ENCODE results near the gene NME2. TPM values are rescaled to one million over a fixed set of nuclear protein-coding genes. Genes with fewer than 3 reads are reported as not detected.

Gene NME2
- total and polyA plus RNA-seq, 4 donors = 170 to 310 (median 192) TPM

- peaks cover 3 to 7% (median 6%) of the 10 kb centered on the region in 4 donors for H3K4me1 ChIP-seq (ENCODE audit: control insufficient read depth in 4 of 4, insufficient read depth in 4 of 4, low read length in 3 of 4)
- WGBS = 91% methylated on average over 3 of the region's 3 CpGs
Observed at GRCh38 chr17:51161541-51161940, 4.7 kb upstream of the NME2 start.

More at GRCh38 chr17:51161541-51161940, 4.7 kb upstream of the NME2 start:
- Histone ChIP-seq H3K9me3 (ENCODE audit: control insufficient read depth in 4 of 4, low read length in 3 of 4) (no peaks in the 10 kb centered on the region), H3K27ac (ENCODE audit: low read depth in 1 of 2, low read length in 2 of 2) (no peak overlapping the region), H3K36me3 (ENCODE audit: control insufficient read depth in 4 of 4, insufficient read depth in 3 of 4, low read depth in 1 of 4, low read length in 3 of 4) (peaks cover 4 to 33% (median 19%) of the 10 kb centered on the region in 4 donors), H3K27me3 (ENCODE audit: control insufficient read depth in 4 of 4, insufficient read depth in 4 of 4, low read length in 3 of 4) (no peaks in the 10 kb centered on the region), H3K4me3 (ENCODE audit: low read depth in 1 of 3, low read length in 3 of 3) (no peak overlapping the region), H3K9ac (ENCODE audit: low read depth in 1 of 2, low read length in 2 of 2) (no peak overlapping the region)
- TF ChIP-seq ATF3 (IDR thresholded peaks at IDR 0.05) = no peak
- no peak for TF ChIP-seq HNF4G (IDR thresholded peaks at IDR 0.05)
- no peak for TF ChIP-seq FOXA2 (IDR thresholded peaks at IDR 0.05)
- TF ChIP-seq REST (IDR thresholded peaks at IDR 0.05) = no peak
- TF ChIP-seq NR2F2 (IDR thresholded peaks at IDR 0.05) = no peak
- no peak for TF ChIP-seq CTCF (IDR thresholded peaks at IDR 0.05; ENCODE audit: low read depth, low read length, missing input control)
- TF ChIP-seq MAX (IDR thresholded peaks at IDR 0.05) = no peak
- TF ChIP-seq TAF1 (conservative IDR thresholded peaks at IDR 0.05) = no peak
- no peak for TF ChIP-seq EGR1 (IDR thresholded peaks at IDR 0.05; ENCODE audit: low read depth in 2 of 2)
- TF ChIP-seq YY1 (IDR thresholded peaks at IDR 0.05) = no peak
- no peak for DNase-seq (ENCODE audit: low spot score)
